MG63 (cell line): ENCODE results near the gene EHD4. TPM values are rescaled to one million over a fixed set of nuclear protein-coding genes. Genes with fewer than 3 reads are reported as not detected.

ENCODE experiments used
- DNase-seq: peaks from one replicate; pipeline ENCODE4 v3.0.0-alpha.2; 2020
- H3K27me3 ChIP-seq: fragments of 250-450 bp; sonication (Bioruptor Pico); 2 replicates; pipeline ENCODE4 v1.5.1; 2020; ENCODE audit warnings: mild to moderate bottlenecking, moderate library complexity
- H3K36me3 ChIP-seq: fragments of 250-450 bp; sonication (Bioruptor Pico); 2 replicates; pipeline ENCODE4 v1.5.1; 2020; ENCODE audit warnings: mild to moderate bottlenecking, moderate library complexity
- H3K4me3 ChIP-seq: fragments of 250-450 bp; sonication (Bioruptor Pico); 2 replicates; pipeline ENCODE4 v1.5.1; 2020; ENCODE audit warnings: mild to moderate bottlenecking, moderate library complexity
- H3K9me3 ChIP-seq: fragments of 250-450 bp; sonication (Bioruptor Pico); 2 replicates; pipeline ENCODE4 v1.5.1; 2020; ENCODE audit warnings: mild to moderate bottlenecking, moderate library complexity
- total RNA-seq: library from RNA; depleted of rRNA; stranded (reverse); fragments of >200 nt; shearing (Covaris generic); gene quantifications from 2 replicates; pipeline ENCODE4 v1.2.3, GENCODE V29; 2014; ENCODE audit warnings: low replicate concordance; rRNA removed

EHD4 gene
- total RNA-seq, 1 experiment from 2014 or later, result 15.9 TPM

GRCh38 chr15:41847981-41848380 lies 124.4 kb downstream of the EHD4 start:
- no peaks in the 10 kb centered on the region for H3K27me3 ChIP-seq
- no peaks in the 10 kb centered on the region for H3K36me3 ChIP-seq
- no peak overlapping the region for H3K4me3 ChIP-seq
- DNase-seq, result no peak
- H3K9me3 ChIP-seq, result no peaks in the 10 kb centered on the region

- Histone ChIP-seq H3K9me3 (no peaks in the 10 kb centered on the region), H3K4me3 (no peak overlapping the region), H3K27me3 (no peaks in the 10 kb centered on the region), H3K36me3 (no peaks in the 10 kb centered on the region)
- no peak for DNase-seq
Observed at GRCh38 chr15:41847206-41847605, 125.2 kb downstream of the EHD4 start.

Other genes starting within 250 kb of the EHD4 start
- 2.5 and 2.9 TPM in 2 replicates for gene MAPKBP1, start 198.1 kb downstream of the EHD4 start, total RNA-seq
- 7.6 TPM in 1 of 2 replicates, not detected in the other for gene JMJD7, start 144.5 kb downstream of the EHD4 start, total RNA-seq
- 0.20 TPM in 1 of 2 replicates, not detected in the other for gene PLA2G4B, start 133.7 kb downstream of the EHD4 start, total RNA-seq
- gene SPTBN5, start 78.5 kb downstream of the EHD4 start, total RNA-seq, result 2.4 and 3.4 TPM in 2 replicates
- gene PLA2G4E, start 48.5 kb upstream of the EHD4 start, total RNA-seq, result not detected in 2 replicates
- not detected in 2 replicates for gene PLA2G4D, start 122.0 kb upstream of the EHD4 start, total RNA-seq
- not detected in 2 replicates for gene PLA2G4F, start 184.1 kb upstream of the EHD4 start, total RNA-seq
- 8.7 and 16.3 TPM in 2 replicates for gene VPS39, start 235.7 kb upstream of the EHD4 start, total RNA-seq